GM12873 (cell line): ENCODE measurements around the gene ANO2.

Experiments used
- CTCF ChIP-seq: IDR thresholded peaks from 2 replicates; pipeline ENCODE4 v1.5.1; 2012; ENCODE audit warnings: low read depth, mild to moderate bottlenecking, moderate library complexity, low read length, control low read depth; ENCODE audit not compliant: insufficient read depth; ENCODE audit errors: missing control alignments

The ANO2 gene

GRCh38 chr12:5982106-5982505, 37.0 kb upstream of the ANO2 start:
- TF ChIP-seq CTCF = no peak

DNA sequence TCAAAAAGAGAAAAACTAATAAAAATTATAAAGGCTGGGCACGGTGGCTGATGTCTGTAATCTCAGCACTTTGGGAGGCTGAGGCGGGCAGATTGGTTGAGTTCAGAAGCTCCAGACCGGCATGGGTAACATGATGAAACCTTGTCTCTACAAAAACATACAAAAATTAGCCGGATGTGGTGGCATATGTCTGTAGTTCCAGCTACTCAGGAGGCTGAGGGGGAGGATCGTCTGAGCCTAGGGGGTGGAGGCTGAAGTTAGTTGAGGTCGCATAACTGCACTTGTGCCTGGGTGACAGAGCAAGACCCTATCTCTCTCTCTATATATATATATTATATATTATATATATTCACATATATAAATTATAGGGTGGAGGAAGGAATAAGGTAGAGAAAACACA, 32.5 kb upstream of the ANO2 start:
- no peak for TF ChIP-seq CTCF

DNA sequence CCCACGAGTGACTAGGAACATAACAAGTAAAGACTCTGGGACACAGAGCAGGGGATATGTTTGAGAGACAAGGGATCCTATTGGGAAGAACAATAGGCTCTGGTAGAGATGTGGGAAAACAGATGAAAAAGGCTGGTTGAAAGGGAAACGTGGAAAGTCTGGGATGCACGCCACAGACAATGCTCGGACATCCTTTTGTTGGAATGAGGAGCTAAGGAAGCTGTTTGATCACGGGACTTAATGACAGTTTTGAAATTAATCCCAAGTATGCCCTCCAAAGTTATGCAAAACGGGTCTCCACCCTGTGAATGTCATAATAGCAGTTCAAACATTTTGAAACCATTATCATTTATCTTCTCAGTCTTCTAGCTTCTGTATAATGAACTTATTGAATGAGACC, 31.7 kb upstream of the ANO2 start:
- no peak for TF ChIP-seq CTCF

DNA sequence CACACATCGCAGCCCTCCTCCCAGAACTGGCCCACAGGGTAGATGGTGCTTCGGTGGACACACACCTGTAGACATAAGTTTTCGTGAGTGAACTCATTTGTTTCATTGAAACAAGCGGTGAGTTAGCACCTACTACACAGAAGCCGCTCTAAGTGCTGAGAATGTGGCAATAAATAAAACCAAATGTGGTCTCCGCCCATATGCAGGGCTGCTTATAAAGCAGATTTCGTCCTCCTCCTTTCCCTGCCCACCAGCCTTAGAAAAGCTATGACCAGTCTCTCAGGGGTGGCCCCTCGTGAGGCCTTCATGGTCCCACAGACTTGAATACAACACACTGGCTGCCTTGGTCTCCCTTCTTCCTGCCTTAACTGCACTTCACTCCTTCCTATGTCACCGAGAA, 31.1 kb upstream of the ANO2 start:
- TF ChIP-seq CTCF = no peak

- no peak for TF ChIP-seq CTCF
These were observed 28.5 kb upstream of the ANO2 start for GRCh38 chr12:5973461-5974115.

DNA sequence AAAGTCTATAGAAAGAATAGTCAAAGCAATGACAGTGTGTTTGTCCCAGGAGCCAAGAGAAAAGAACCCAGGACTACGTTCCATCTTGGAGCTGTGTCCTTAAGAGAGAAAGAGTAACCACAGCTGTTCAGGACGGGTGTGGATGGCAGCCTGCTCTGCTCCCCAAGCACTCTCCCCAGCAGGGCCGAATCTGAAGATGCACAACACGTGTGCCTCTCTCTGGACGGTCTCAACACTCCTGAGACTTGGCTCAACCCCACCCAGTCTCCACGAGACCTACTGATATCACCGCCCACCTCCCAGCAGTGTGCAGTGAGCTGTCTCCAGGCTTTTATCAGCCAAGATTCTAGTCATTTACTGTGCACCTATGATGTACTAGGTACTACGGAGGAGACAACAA, 27.3 kb upstream of the ANO2 start:
- TF ChIP-seq CTCF = no peak

DNA sequence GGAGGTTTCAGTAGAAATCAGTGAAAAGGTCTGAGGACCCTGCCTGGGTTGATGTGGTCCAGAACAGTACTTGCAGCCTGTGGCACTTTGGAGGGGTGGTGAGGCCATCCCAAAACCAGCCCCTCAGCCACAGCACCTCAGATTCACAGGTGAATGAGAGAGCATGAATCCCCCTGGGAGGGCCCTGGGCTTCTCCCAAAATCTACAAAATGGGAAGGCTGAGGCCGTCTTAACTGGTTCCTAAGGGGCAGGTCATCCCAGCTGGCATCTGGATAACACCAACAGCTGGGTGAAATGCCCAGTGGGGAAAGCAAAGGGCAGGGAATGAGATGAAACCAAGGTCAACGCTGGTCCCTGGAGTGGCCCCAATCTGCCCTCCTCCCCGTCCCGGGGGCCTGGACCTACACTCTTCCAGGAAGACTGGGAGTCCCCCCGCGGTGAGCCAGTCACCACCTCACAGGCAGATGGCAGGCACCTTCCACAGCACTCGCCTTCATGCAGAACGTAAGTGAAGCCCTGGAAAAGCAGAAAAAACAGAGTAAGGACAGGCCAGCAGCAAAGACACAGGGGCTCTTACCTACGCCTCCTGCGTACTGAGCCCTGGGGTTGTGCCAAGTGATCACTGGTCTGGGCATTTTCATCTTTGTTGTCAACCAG, 26.3 kb upstream of the ANO2 start:
- TF ChIP-seq CTCF = no peak
